Kidney (tissue), 14 donors: ENCODE data around the gene HAGH. TPM values are rescaled to one million over a fixed set of nuclear protein-coding genes. Genes with fewer than 3 reads are reported as not detected.

Experiments
- DNase-seq, 5 donors: peaks; one replicate each; pipeline ENCODE4 v3.0.0-alpha.2; 2013 to 2020
- FAIRE-seq: peaks from 2 replicates; lab custom pipeline; 2012; peaks lifted over from hg19 to GRCh38; lab: Jason Lieb, UNC
- H3K27ac ChIP-seq, 2 donors: one replicate each; pipeline ENCODE4 v1.7.0; 2013; ENCODE audit warnings: low read depth in 2 of 2, low read length in 2 of 2, inconsistent platforms in 1 of 2
- H3K27me3 ChIP-seq: one replicate; pipeline ENCODE4 v1.7.1; 2013; ENCODE audit warnings: low read length, inconsistent platforms; ENCODE audit not compliant: control insufficient read depth, insufficient read depth
- H3K36me3 ChIP-seq, 3 donors: one replicate each; pipeline versions ENCODE4 v1.7.0 to v1.7.1; 2013; ENCODE audit warnings: low read length in 3 of 3, control low read depth in 1 of 3, inconsistent platforms in 1 of 3; ENCODE audit not compliant: insufficient read depth in 3 of 3, control insufficient read depth in 2 of 3
- H3K4me1 ChIP-seq, 3 donors: one replicate each; pipeline versions ENCODE4 v1.7.0 to v1.7.1; 2013; ENCODE audit warnings: low read length in 3 of 3, inconsistent platforms in 1 of 3, low read depth in 1 of 3; ENCODE audit not compliant: control insufficient read depth in 2 of 3, insufficient read depth in 2 of 3
- H3K4me3 ChIP-seq, 3 donors: one replicate each; pipeline versions ENCODE4 v1.7.0 to v1.8.1; 2013; ENCODE audit warnings: low read length in 3 of 3, control low read depth in 1 of 3, inconsistent platforms in 1 of 3
- H3K9ac ChIP-seq, 3 donors: one replicate each; pipeline versions ENCODE4 v1.7.0 to v1.7.1; 2013; ENCODE audit warnings: low read length in 3 of 3, control low read depth in 1 of 3, inconsistent platforms in 1 of 3
- H3K9me3 ChIP-seq, 3 donors: one replicate each; pipeline versions ENCODE4 v1.7.0 to v1.7.1; 2013; ENCODE audit warnings: low read length in 3 of 3, control low read depth in 1 of 3, inconsistent platforms in 1 of 3; ENCODE audit not compliant: control insufficient read depth in 2 of 3, insufficient read depth in 1 of 3
- intact Hi-C: fragments of 100-400 bp; cut with DNase I; formaldehyde crosslinking; loops from one replicate; pipeline ENCODE4 v1.11.1; 2022
- polyA plus RNA-seq: library from polyadenylated mRNA; stranded (reverse); fragments of 350-450 nt; fragmentation: Illumina TruSeq; extraction: RNeasy Lipid Tissue Mini Kit (QIAGEN cat#74804); gene quantifications from one replicate; pipeline ENCODE4 v1.2.3, GENCODE V29; 2014; ENCODE audit warnings: low read depth, low replicate concordance; ENCODE audit not compliant: insufficient read depth
- total RNA-seq: library from RNA; stranded (reverse); fragmentation: NEBNext Ultra II Directional; extraction: Animal tissue kit (Norgen Biotek cat#: 25700); gene quantifications from one replicate; pipeline ENCODE4 v1.2.1, GENCODE V29; 2021
- TF ChIP-seq, protein P1 (sequence below): IDR thresholded peaks from 3 replicates; pipeline ENCODE4 v1.5.1; 2012; ENCODE audit warnings: mild to moderate bottlenecking, moderate library complexity, borderline replicate concordance; ENCODE audit not compliant: insufficient read depth; ENCODE audit errors: extremely low read depth
- donor health status: control.
- donor health status: control.
- donor health status: control.
- donor health status: control.
- donor health status: control.
- donor health status: DM: yes; HTN: yes; CAD: no.
- donor health status: Normal renal cell carcinoma (clear cell type).

The HAGH gene
- total and polyA plus RNA-seq, 2 donors from 2014 or later = 48.1 to 258 TPM

DNA sequence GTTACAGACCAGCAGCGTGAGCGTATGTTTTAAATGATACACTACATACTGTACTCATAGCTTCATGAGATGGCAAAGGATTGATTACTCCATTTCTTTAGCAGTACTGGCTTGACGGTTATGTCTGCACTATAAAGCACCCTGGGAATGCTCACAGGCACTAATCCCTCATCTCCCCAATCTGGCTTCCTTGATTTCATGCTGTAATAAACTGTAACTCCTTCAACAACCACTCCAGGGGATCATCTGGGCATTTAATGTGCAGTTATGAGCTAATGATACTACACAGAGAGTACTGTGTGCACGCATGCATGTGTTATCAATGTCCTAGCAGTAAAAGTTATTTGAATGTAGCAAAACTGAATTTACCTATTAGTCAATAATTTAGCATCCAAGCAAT is 25.2 kb upstream of the HAGH start:
- H3K27ac ChIP-seq = no peak overlapping the region
- intact Hi-C loops = loop anchor here (10.0 kb wide), 1 partner anchor 73 kb away; no protein-coding TSS in a partner anchor

DNA sequence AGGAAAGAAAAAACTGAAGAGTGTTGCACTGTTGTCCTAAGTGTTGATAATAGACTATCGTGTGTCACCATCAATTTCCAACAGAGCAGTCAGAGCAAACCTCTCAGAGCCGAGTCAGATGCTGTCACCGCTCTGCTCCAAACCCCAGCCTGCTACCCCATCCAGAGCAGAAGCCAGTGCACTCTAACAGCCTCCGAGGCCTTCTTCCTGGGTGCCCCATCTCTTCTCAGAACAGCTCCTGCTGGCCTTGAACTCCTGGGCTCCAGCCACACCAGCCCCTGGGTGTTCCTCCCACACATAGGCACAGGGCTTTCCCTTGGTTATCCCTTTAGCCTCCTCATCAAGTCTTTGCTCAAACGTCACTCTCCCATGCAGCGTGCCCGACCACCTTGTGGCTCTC is 24.4 kb upstream of the HAGH start:
- H3K27ac ChIP-seq = no peak overlapping the region
- no peaks in the 10 kb centered on the region for H3K9me3 ChIP-seq
- no peaks in the 10 kb centered on the region for H3K27me3 ChIP-seq
- FAIRE-seq (no peak), DNase-seq (no peak)
- no peak overlapping the region for H3K9ac ChIP-seq
- no peaks in the 10 kb centered on the region for H3K36me3 ChIP-seq
- intact Hi-C loops = loop anchor here (10.0 kb wide), 1 partner anchor 74 kb away; no protein-coding TSS in a partner anchor
- no peak overlapping the region for H3K4me3 ChIP-seq
- TF ChIP-seq, protein P1, sequence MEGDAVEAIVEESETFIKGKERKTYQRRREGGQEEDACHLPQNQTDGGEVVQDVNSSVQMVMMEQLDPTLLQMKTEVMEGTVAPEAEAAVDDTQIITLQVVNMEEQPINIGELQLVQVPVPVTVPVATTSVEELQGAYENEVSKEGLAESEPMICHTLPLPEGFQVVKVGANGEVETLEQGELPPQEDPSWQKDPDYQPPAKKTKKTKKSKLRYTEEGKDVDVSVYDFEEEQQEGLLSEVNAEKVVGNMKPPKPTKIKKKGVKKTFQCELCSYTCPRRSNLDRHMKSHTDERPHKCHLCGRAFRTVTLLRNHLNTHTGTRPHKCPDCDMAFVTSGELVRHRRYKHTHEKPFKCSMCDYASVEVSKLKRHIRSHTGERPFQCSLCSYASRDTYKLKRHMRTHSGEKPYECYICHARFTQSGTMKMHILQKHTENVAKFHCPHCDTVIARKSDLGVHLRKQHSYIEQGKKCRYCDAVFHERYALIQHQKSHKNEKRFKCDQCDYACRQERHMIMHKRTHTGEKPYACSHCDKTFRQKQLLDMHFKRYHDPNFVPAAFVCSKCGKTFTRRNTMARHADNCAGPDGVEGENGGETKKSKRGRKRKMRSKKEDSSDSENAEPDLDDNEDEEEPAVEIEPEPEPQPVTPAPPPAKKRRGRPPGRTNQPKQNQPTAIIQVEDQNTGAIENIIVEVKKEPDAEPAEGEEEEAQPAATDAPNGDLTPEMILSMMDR = no peak
- no peaks in the 10 kb centered on the region for H3K4me1 ChIP-seq

More for the DNA sequence above, 25.2 kb upstream of the HAGH start:
- Histone ChIP-seq H3K4me1 (no peaks in the 10 kb centered on the region), H3K27me3 (no peaks in the 10 kb centered on the region), H3K36me3 (no peaks in the 10 kb centered on the region), H3K9ac (no peak overlapping the region), H3K9me3 (no peaks in the 10 kb centered on the region), H3K4me3 (no peak overlapping the region)
- TF ChIP-seq, protein P1 = no peak
- FAIRE-seq = no peak
- no peak for DNase-seq

DNA sequence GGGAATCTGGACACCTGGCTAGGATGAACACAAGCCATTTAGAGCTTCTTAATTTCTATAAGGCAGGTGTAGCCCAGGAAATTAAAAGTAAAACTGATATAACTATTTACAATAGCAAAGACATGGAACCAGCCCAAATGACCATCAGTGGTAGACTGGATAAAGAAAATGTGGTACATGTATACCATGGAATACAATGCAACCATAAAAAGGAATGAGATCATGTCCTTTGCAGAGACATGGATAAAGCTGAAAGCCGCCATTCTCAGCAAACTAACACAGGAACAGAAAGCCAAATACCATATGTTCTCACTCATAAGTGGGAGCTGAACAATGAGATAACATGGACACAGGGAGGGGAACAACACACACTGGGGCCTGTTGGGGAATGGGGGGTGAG is 19.8 kb upstream of the HAGH start:
- Histone ChIP-seq H3K27me3 (no peaks in the 10 kb centered on the region), H3K9ac (no peak overlapping the region), H3K4me1 (no peaks in the 10 kb centered on the region), H3K36me3 (no peaks in the 10 kb centered on the region), H3K27ac (no peak overlapping the region), H3K4me3 (no peak overlapping the region), H3K9me3 (no peaks in the 10 kb centered on the region)
- FAIRE-seq (no peak), DNase-seq (no peak)
- TF ChIP-seq, protein P1 = no peak
- intact Hi-C loops = no loop called here

DNA sequence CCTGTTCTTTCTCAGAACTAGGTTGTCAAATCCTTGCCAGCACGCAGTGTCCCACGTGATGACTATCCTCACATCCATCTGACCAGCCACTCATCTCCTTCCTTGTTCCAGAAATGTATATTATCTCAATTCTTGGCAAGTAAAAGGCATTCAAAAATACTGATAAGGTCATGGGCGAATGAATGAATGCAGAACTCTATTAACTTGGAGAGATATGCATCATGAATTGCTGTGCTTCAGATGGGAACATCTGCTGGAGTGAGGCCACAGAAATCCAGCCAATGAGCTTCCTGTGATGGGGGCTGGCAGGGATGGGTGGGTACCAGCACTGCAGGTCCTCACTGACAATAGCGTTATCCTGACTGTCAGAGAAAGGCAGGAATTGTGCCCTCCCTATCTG is 19.4 kb upstream of the HAGH start:
- Histone ChIP-seq H3K9me3 (no peaks in the 10 kb centered on the region), H3K9ac (no peak overlapping the region), H3K36me3 (no peaks in the 10 kb centered on the region), H3K27me3 (no peaks in the 10 kb centered on the region), H3K4me3 (no peak overlapping the region), H3K4me1 (no peaks in the 10 kb centered on the region), H3K27ac (no peak overlapping the region)
- FAIRE-seq (no peak), DNase-seq (no peak)
- intact Hi-C loops = no loop called here
- TF ChIP-seq, protein P1 = no peak
